ENCODE measurements around the gene CCL25.

GRCh38 chr19:8084152-8084551, 31.6 kb downstream of the CCL25 start:
- TF ChIP-seq CTCF (IDR thresholded peaks at IDR 0.05; ENCODE audit: low read depth, low read length, poor library complexity, severe bottlenecking) (no peak), EZH2phosphoT487 (IDR thresholded peaks at IDR 0.05; ENCODE audit: borderline replicate concordance, low read length) (no peak)
